Activated CD4-positive, alpha-beta T cell treated with anti-CD3 and anti-CD28 coated beads, Interleukin-2, amount 50 U/mL, for 1 hour (primary cell): ENCODE data around the gene ATOH8.

ENCODE experiments used
- DNase-seq: peaks from one replicate; pipeline ENCODE4 v3.0.0-alpha.2; 2020

Gene ATOH8

GRCh38 chr2:85788603-85789002 lies 34.8 kb downstream of the ATOH8 start:
- no peak for DNase-seq

GRCh38 chr2:85789271-85789670 lies 35.5 kb downstream of the ATOH8 start:
- DNase-seq: no peak

GRCh38 chr2:85790032-85790431 lies 36.2 kb downstream of the ATOH8 start:
- DNase-seq: no peak

GRCh38 chr2:85790499-85791188 lies 36.9 kb downstream of the ATOH8 start:
- DNase-seq: no peak

GRCh38 chr2:85791704-85792565 lies 38.1 kb downstream of the ATOH8 start:
- no peak for DNase-seq

GRCh38 chr2:85792783-85793441 lies 39.1 kb downstream of the ATOH8 start:
- no peak for DNase-seq

- no peak for DNase-seq
Observed at GRCh38 chr2:85793584-85793983, 39.8 kb downstream of the ATOH8 start.

GRCh38 chr2:85794038-85794441 lies 40.2 kb downstream of the ATOH8 start:
- no peak for DNase-seq

- no peak for DNase-seq
Observed at GRCh38 chr2:85794491-85795121, 40.8 kb downstream of the ATOH8 start.

GRCh38 chr2:85795331-85796045 lies 41.7 kb downstream of the ATOH8 start:
- no peak for DNase-seq

- DNase-seq: no peak
Observed at GRCh38 chr2:85796046-85796340, 42.2 kb downstream of the ATOH8 start.

GRCh38 chr2:85796341-85797262 lies 42.8 kb downstream of the ATOH8 start:
- no peak for DNase-seq

GRCh38 chr2:85797263-85797660 lies 43.5 kb downstream of the ATOH8 start:
- no peak for DNase-seq

GRCh38 chr2:85797921-85798320 lies 44.1 kb downstream of the ATOH8 start:
- DNase-seq: no peak

- DNase-seq: no peak
Observed at GRCh38 chr2:85799215-85799956, 45.6 kb downstream of the ATOH8 start.

GRCh38 chr2:85800586-85800985 lies 46.8 kb downstream of the ATOH8 start:
- DNase-seq: no peak

GRCh38 chr2:85801871-85802270 lies 48.1 kb downstream of the ATOH8 start:
- no peak for DNase-seq

- DNase-seq: no peak
Observed at GRCh38 chr2:85802354-85803103, 48.7 kb downstream of the ATOH8 start.

- DNase-seq: no peak
Observed at GRCh38 chr2:85803704-85804425, 50.1 kb downstream of the ATOH8 start.
